Mesenchymal stem cell (in vitro differentiated cells and primary cell): ENCODE results near the gene PRSS27.
A peak's percentile ranks its signal among the peaks of the same experiment; 100 is the strongest.

Experiments
- DNase-seq: peaks from one replicate; pipeline ENCODE4 v3.0.0-alpha.2; 2013
- H2AFZ ChIP-seq: one replicate; pipeline ENCODE4 v1.6.1; 2013; ENCODE audit warnings: low read depth, mild to moderate bottlenecking, control low read depth, inconsistent platforms, low read length, moderate library complexity
- H2AK5ac ChIP-seq: 2 replicates; pipeline ENCODE4 v1.6.1; 2013; ENCODE audit warnings: low read length, moderate library complexity, mild to moderate bottlenecking, inconsistent platforms; ENCODE audit not compliant: severe bottlenecking
- H2BK120ac ChIP-seq: one replicate; pipeline ENCODE4 v1.6.1; 2013; ENCODE audit warnings: low read depth, mild to moderate bottlenecking, inconsistent platforms, low read length, moderate library complexity
- H2BK12ac ChIP-seq, 2 experiments: one replicate each; pipeline ENCODE4 v1.6.1; 2013; ENCODE audit warnings: inconsistent platforms in 2 of 2, low read length in 2 of 2, mild to moderate bottlenecking in 2 of 2, moderate library complexity in 2 of 2, control low read depth in 1 of 2
- H2BK15ac ChIP-seq: one replicate; pipeline ENCODE4 v1.6.1; 2013; ENCODE audit warnings: mild to moderate bottlenecking, low read depth, inconsistent platforms; ENCODE audit not compliant: poor library complexity, severe bottlenecking
- H2BK5ac ChIP-seq: 2 replicates; pipeline ENCODE4 v1.6.1; 2013; ENCODE audit warnings: low read depth, mild to moderate bottlenecking, low read length, control low read depth, inconsistent platforms; ENCODE audit not compliant: poor library complexity, severe bottlenecking
- H3K14ac ChIP-seq, 2 experiments: one replicate each; pipeline ENCODE4 v1.6.1; 2013; ENCODE audit warnings: inconsistent platforms in 2 of 2, low read length in 2 of 2, control low read depth in 1 of 2, mild to moderate bottlenecking in 1 of 2, moderate library complexity in 1 of 2
- H3K18ac ChIP-seq, 2 experiments: one replicate each; pipeline ENCODE4 v1.6.1; 2013; ENCODE audit warnings: inconsistent platforms in 2 of 2, low read length in 2 of 2, control low read depth in 1 of 2, low read depth in 1 of 2, mild to moderate bottlenecking in 1 of 2
- H3K23ac ChIP-seq, 2 experiments: one replicate each; pipeline ENCODE4 v1.6.1; 2013; ENCODE audit warnings: inconsistent platforms in 2 of 2, low read length in 2 of 2, mild to moderate bottlenecking in 2 of 2, moderate library complexity in 2 of 2, control low read depth in 1 of 2
- H3K27ac ChIP-seq: 2 replicates; pipeline ENCODE4 v1.5.1; 2013; ENCODE audit warnings: mild to moderate bottlenecking, moderate library complexity, low read length, control low read depth, inconsistent platforms; ENCODE audit not compliant: poor library complexity, severe bottlenecking
- H3K27me3 ChIP-seq, 2 experiments: 2 replicates each; pipeline versions ENCODE4 v1.6.1 to v1.7.0; 2013; ENCODE audit warnings: low read length in 2 of 2, mild to moderate bottlenecking in 2 of 2, moderate library complexity in 2 of 2, control low read depth in 1 of 2, inconsistent platforms in 1 of 2; ENCODE audit not compliant: control insufficient read depth in 1 of 2, insufficient read depth in 1 of 2
- H3K36me3 ChIP-seq, 2 experiments: 2 replicates each; pipeline versions ENCODE4 v1.6.1 to v1.7.0; 2013; ENCODE audit warnings: low read length in 2 of 2, control low read depth in 1 of 2, inconsistent platforms in 1 of 2, low read depth in 1 of 2, mild to moderate bottlenecking in 1 of 2; ENCODE audit not compliant: insufficient read depth in 2 of 2, control insufficient read depth in 1 of 2
- H3K4ac ChIP-seq, 2 experiments: one replicate each; pipeline ENCODE4 v1.6.1; 2013; ENCODE audit warnings: inconsistent platforms in 2 of 2, low read length in 2 of 2, mild to moderate bottlenecking in 2 of 2, moderate library complexity in 2 of 2, control low read depth in 1 of 2, low read depth in 1 of 2
- H3K4me1 ChIP-seq: 2 replicates; pipeline ENCODE4 v1.6.1; 2013; ENCODE audit warnings: low read depth, low read length, control low read depth; ENCODE audit not compliant: control insufficient read depth, insufficient read depth
- H3K4me2 ChIP-seq: 2 replicates; pipeline ENCODE4 v1.6.1; 2013; ENCODE audit warnings: low read length, mild to moderate bottlenecking, inconsistent platforms; ENCODE audit not compliant: poor library complexity, severe bottlenecking
- H3K4me3 ChIP-seq, 2 experiments: 2 replicates each; pipeline versions ENCODE4 v1.5.1 to v1.7.0; 2013; ENCODE audit warnings: low read length in 2 of 2, mild to moderate bottlenecking in 2 of 2, control low read depth in 1 of 2, low read depth in 1 of 2; ENCODE audit not compliant: insufficient read depth in 1 of 2
- H3K79me1 ChIP-seq: replicated peaks from 2 replicates; pipeline ENCODE4 v1.6.1; 2013; ENCODE audit warnings: mild to moderate bottlenecking, control low read depth, low read length, inconsistent platforms; ENCODE audit not compliant: poor library complexity, severe bottlenecking
- H3K9ac ChIP-seq: 2 replicates; pipeline ENCODE4 v1.7.0; 2013; ENCODE audit warnings: mild to moderate bottlenecking, low read length, moderate library complexity
- H3K9me3 ChIP-seq: 2 replicates; pipeline ENCODE4 v1.7.0; 2013; ENCODE audit warnings: mild to moderate bottlenecking, low read length; ENCODE audit not compliant: control insufficient read depth
- H4K8ac ChIP-seq: one replicate; pipeline ENCODE4 v1.6.1; 2013; ENCODE audit warnings: inconsistent platforms, mild to moderate bottlenecking, low read length, moderate library complexity
- H4K91ac ChIP-seq: one replicate; pipeline ENCODE4 v1.6.1; 2013; ENCODE audit warnings: mild to moderate bottlenecking, low read length, inconsistent platforms
- WGBS: methylation state at CpG from one replicate; pipeline ENCODE4 v1.1.7; 2013; ENCODE audit warnings: mixed read lengths; 5-methylcytosine and 5-hydroxymethylcytosine counted together

Gene PRSS27

GRCh38 chr16:2738615-2739014 lies 18.6 kb upstream of the PRSS27 start:
- no peak overlapping the region for H3K18ac ChIP-seq
- no peak overlapping the region for H4K8ac ChIP-seq
- H3K4me3 ChIP-seq, result no peak overlapping the region
- no peak overlapping the region for H2AFZ ChIP-seq
- no peak overlapping the region for H2BK12ac ChIP-seq
- no peak overlapping the region for H2AK5ac ChIP-seq
- H4K91ac ChIP-seq, result no peak overlapping the region
- peaks cover 4 to 12% of the 10 kb centered on the region in 2 experiments for H3K27me3 ChIP-seq
- no peak overlapping the region for H2BK5ac ChIP-seq
- 78% methylated on average over 5 of the region's 5 CpGs for WGBS
- no peak overlapping the region for H3K23ac ChIP-seq
- H3K4ac ChIP-seq, result no peak overlapping the region
- no peak overlapping the region for H2BK15ac ChIP-seq
- H3K79me1 ChIP-seq, result no peaks in the 10 kb centered on the region
- no peaks in the 10 kb centered on the region for H3K9me3 ChIP-seq
- peaks cover 6% of the 10 kb centered on the region for H3K4me1 ChIP-seq
- no peaks in the 10 kb centered on the region for H3K36me3 ChIP-seq
- no peak overlapping the region for H2BK120ac ChIP-seq
- H3K4me2 ChIP-seq, result no peak overlapping the region
- H3K27ac ChIP-seq, result no peak overlapping the region
- H3K14ac ChIP-seq, result no peak overlapping the region
- no peak overlapping the region for H3K9ac ChIP-seq
- no peak for DNase-seq

- no peaks in the 10 kb centered on the region for H3K36me3 ChIP-seq
These were observed 17.9 kb upstream of the PRSS27 start for GRCh38 chr16:2737895-2738418.

GRCh38 chr16:2737238-2737605 lies 17.2 kb upstream of the PRSS27 start:
- H2BK120ac ChIP-seq, result no peak overlapping the region
- H3K23ac ChIP-seq, result no peak overlapping the region
- H3K4me3 ChIP-seq, result no peak overlapping the region

More at GRCh38 chr16:2737895-2738418, 17.9 kb upstream of the PRSS27 start:
- Histone ChIP-seq H2BK5ac (no peak overlapping the region), H3K4me1 (peaks cover 6% of the 10 kb centered on the region), H4K8ac (no peak overlapping the region), H2BK120ac (no peak overlapping the region), H3K4me3 (no peak overlapping the region), H2BK15ac (no peak overlapping the region), H3K4ac (no peak overlapping the region), H3K9me3 (no peaks in the 10 kb centered on the region), H3K4me2 (no peak overlapping the region), H3K23ac (no peak overlapping the region), H2AFZ (no peak overlapping the region), H2AK5ac (no peak overlapping the region), H3K18ac (no peak overlapping the region), H3K9ac (no peak overlapping the region), H3K14ac (no peak overlapping the region), H3K27ac (no peak overlapping the region), H3K27me3 (peaks cover 4 to 12% of the 10 kb centered on the region in 2 experiments), H2BK12ac (no peak overlapping the region), H4K91ac (no peak overlapping the region), H3K79me1 (no peaks in the 10 kb centered on the region)
- 72% methylated on average over 7 of the region's 7 CpGs for WGBS
- no peak for DNase-seq

GRCh38 chr16:2736476-2737237 lies 16.6 kb upstream of the PRSS27 start:
- Histone ChIP-seq H3K4me3 (no peak overlapping the region), H2BK5ac (no peak overlapping the region), H2BK120ac (no peak overlapping the region), H3K4ac (no peak overlapping the region), H3K9ac (no peak overlapping the region), H2BK15ac (peak overlapping the region; percentile 5), H3K14ac (no peak overlapping the region), H2AFZ (no peak overlapping the region), H3K4me1 (peaks cover 6% of the 10 kb centered on the region), H2BK12ac (no peak overlapping the region), H4K8ac (no peak overlapping the region), H3K79me1 (no peaks in the 10 kb centered on the region), H3K23ac (no peak overlapping the region), H2AK5ac (no peak overlapping the region), H3K27me3 (peaks cover 7 to 13% of the 10 kb centered on the region in 2 experiments), H4K91ac (no peak overlapping the region), H3K9me3 (no peaks in the 10 kb centered on the region), H3K18ac (no peak overlapping the region), H3K4me2 (no peak overlapping the region), H3K27ac (no peak overlapping the region), H3K36me3 (no peaks in the 10 kb centered on the region)
- 96% methylated on average over 11 of the region's 11 CpGs for WGBS
- no peak for DNase-seq

More at GRCh38 chr16:2737238-2737605, 17.2 kb upstream of the PRSS27 start:
- H3K27ac ChIP-seq, result no peak overlapping the region
- H2AK5ac ChIP-seq, result no peak overlapping the region
- H3K18ac ChIP-seq, result no peak overlapping the region
- H4K91ac ChIP-seq, result no peak overlapping the region
- H2AFZ ChIP-seq, result no peak overlapping the region
- no peaks in the 10 kb centered on the region for H3K79me1 ChIP-seq
- H3K4ac ChIP-seq, result no peak overlapping the region
- H3K9ac ChIP-seq, result no peak overlapping the region
- H3K27me3 ChIP-seq, result peaks cover 4 to 12% of the 10 kb centered on the region in 2 experiments
- no peaks in the 10 kb centered on the region for H3K36me3 ChIP-seq
- H3K9me3 ChIP-seq, result no peaks in the 10 kb centered on the region
- H4K8ac ChIP-seq, result no peak overlapping the region
- no peak overlapping the region for H2BK12ac ChIP-seq
- peaks cover 6% of the 10 kb centered on the region for H3K4me1 ChIP-seq
- no peak for DNase-seq
- H2BK5ac ChIP-seq, result no peak overlapping the region
- no peak overlapping the region for H3K4me2 ChIP-seq
- H3K14ac ChIP-seq, result no peak overlapping the region
- whole genome bisulfite sequencing, result 88% methylated on average over 5 of the region's 5 CpGs
- no peak overlapping the region for H2BK15ac ChIP-seq
